ENCODE data around the gene POFUT2. TPM values are rescaled to one million over a fixed set of nuclear protein-coding genes. Genes with fewer than 3 reads are reported as not detected.

The POFUT2 gene
- total RNA-seq, 4 donors from 2014 or later = 10.7 to 46.9 (median 20.0) TPM

- H3K4me1 ChIP-seq = no peaks in the 10 kb centered on the region
- no peak overlapping the region for H3K4me3 ChIP-seq
- H3K27me3 ChIP-seq = peaks cover 27% of the 10 kb centered on the region
- TF ChIP-seq EP300 (IDR thresholded peaks at IDR 0.05) (no peak), POLR2A (IDR thresholded peaks at IDR 0.05) (no peak), CTCF (IDR thresholded peaks at IDR 0.05) (no peak), POLR2AphosphoS5 (IDR thresholded peaks at IDR 0.05) (no peak)
- no peaks in the 10 kb centered on the region for H3K9me3 ChIP-seq
- DNase-seq (ENCODE audit: low spot score in 2 of 2) = no peak
- H3K36me3 ChIP-seq = no peaks in the 10 kb centered on the region
- WGBS = 79% methylated on average over 6 of the region's 6 CpGs
- no peak overlapping the region for H3K27ac ChIP-seq
Observed at GRCh38 chr21:45235488-45235887, 52.2 kb downstream of the POFUT2 start.

- H3K9me3 ChIP-seq = no peaks in the 10 kb centered on the region
- no peak overlapping the region for H3K27ac ChIP-seq
- 77% methylated on average over 8 of the region's 8 CpGs for WGBS
Observed at GRCh38 chr21:45234965-45235364, 52.7 kb downstream of the POFUT2 start.

GRCh38 chr21:45234127-45234526 lies 53.6 kb downstream of the POFUT2 start:
- TF ChIP-seq POLR2AphosphoS5 (IDR thresholded peaks at IDR 0.05) (no peak), CTCF (IDR thresholded peaks at IDR 0.05) (no peak), EP300 (IDR thresholded peaks at IDR 0.05) (no peak), POLR2A (IDR thresholded peaks at IDR 0.05) (no peak)
- Histone ChIP-seq H3K36me3 (no peaks in the 10 kb centered on the region), H3K4me1 (no peaks in the 10 kb centered on the region), H3K27ac (no peak overlapping the region), H3K9me3 (no peaks in the 10 kb centered on the region), H3K27me3 (peaks cover 27% of the 10 kb centered on the region), H3K4me3 (no peak overlapping the region)
- DNase-seq (ENCODE audit: low spot score in 2 of 2) = no peak
- WGBS = 81% methylated on average over 28 of the region's 28 CpGs

More at GRCh38 chr21:45234965-45235364, 52.7 kb downstream of the POFUT2 start:
- no peaks in the 10 kb centered on the region for H3K36me3 ChIP-seq
- H3K4me1 ChIP-seq = no peaks in the 10 kb centered on the region
- DNase-seq (ENCODE audit: low spot score in 2 of 2) = no peak
- TF ChIP-seq POLR2A (IDR thresholded peaks at IDR 0.05) = no peak
- no peak for TF ChIP-seq POLR2AphosphoS5 (IDR thresholded peaks at IDR 0.05)
- no peak for TF ChIP-seq EP300 (IDR thresholded peaks at IDR 0.05)
- TF ChIP-seq CTCF (IDR thresholded peaks at IDR 0.05) = no peak
- H3K27me3 ChIP-seq = peaks cover 27% of the 10 kb centered on the region
- no peak overlapping the region for H3K4me3 ChIP-seq

GRCh38 chr21:45231705-45232104 lies 56.0 kb downstream of the POFUT2 start:
- 87% methylated on average over 3 of the region's 3 CpGs for WGBS
- Histone ChIP-seq H3K36me3 (no peaks in the 10 kb centered on the region), H3K27me3 (peaks cover 27% of the 10 kb centered on the region), H3K9me3 (no peaks in the 10 kb centered on the region), H3K4me3 (no peak overlapping the region), H3K4me1 (no peaks in the 10 kb centered on the region), H3K27ac (no peak overlapping the region)
- no peak for DNase-seq (ENCODE audit: low spot score in 2 of 2)
- TF ChIP-seq EP300 (IDR thresholded peaks at IDR 0.05) (no peak), CTCF (IDR thresholded peaks at IDR 0.05) (no peak), POLR2AphosphoS5 (IDR thresholded peaks at IDR 0.05) (no peak)

GRCh38 chr21:45228656-45229240 lies 58.9 kb downstream of the POFUT2 start:
- H3K27ac ChIP-seq = no peak overlapping the region
- no peak overlapping the region for H3K4me3 ChIP-seq
- TF ChIP-seq CTCF (IDR thresholded peaks at IDR 0.05) (no peak), EP300 (IDR thresholded peaks at IDR 0.05) (no peak), POLR2A (IDR thresholded peaks at IDR 0.05) (no peak), POLR2AphosphoS5 (IDR thresholded peaks at IDR 0.05) (no peak)
- no peaks in the 10 kb centered on the region for H3K4me1 ChIP-seq
- peaks cover 5% of the 10 kb centered on the region for H3K27me3 ChIP-seq
- DNase-seq (ENCODE audit: low spot score in 2 of 2) = no peak
- no peaks in the 10 kb centered on the region for H3K36me3 ChIP-seq
- WGBS = 50% methylated on average over 3 of the region's 3 CpGs
- H3K9me3 ChIP-seq = no peaks in the 10 kb centered on the region
